Fibroblast of lung (primary cell): ENCODE data around the gene PHTF1.

Experiments used
- EZH2 ChIP-seq: IDR thresholded peaks from 2 replicates; pipeline ENCODE4 v1.5.1; 2012; ENCODE audit warnings: low read length, control low read depth, mild to moderate bottlenecking; ENCODE audit errors: missing control alignments
- TF ChIP-seq, protein P1 (sequence below), 2 donors: IDR thresholded peaks in 1 of 2; conservative IDR thresholded peaks in 1 of 2; 1 replicate in 1 of 2; 2 replicates in 1 of 2; pipeline ENCODE4 v1.5.1; 2011 to 2012; ENCODE audit warnings: low read length in 2 of 2, control low read depth in 1 of 2, inconsistent platforms in 1 of 2, low read depth in 1 of 2, mild to moderate bottlenecking in 1 of 2

DNA sequence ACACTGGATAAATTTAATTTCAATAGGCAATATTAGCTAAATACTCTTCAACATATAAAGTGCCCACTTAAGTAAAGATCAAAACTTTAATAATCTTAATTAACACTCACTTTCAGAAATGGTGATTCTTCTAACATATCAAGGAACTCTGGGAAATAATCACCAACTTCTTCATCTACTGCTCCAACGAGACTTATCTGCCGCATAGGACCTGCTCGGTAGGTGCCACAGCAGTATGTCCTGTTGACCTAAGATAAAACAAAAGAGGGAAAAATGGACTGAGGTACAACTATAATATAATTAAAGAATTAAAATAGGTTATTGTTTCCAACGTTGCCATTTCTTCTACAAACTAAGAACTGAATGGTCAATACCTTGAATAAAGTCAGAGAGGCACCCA, 18.3 kb upstream of the PHTF1 start:
- TF ChIP-seq, protein P1, sequence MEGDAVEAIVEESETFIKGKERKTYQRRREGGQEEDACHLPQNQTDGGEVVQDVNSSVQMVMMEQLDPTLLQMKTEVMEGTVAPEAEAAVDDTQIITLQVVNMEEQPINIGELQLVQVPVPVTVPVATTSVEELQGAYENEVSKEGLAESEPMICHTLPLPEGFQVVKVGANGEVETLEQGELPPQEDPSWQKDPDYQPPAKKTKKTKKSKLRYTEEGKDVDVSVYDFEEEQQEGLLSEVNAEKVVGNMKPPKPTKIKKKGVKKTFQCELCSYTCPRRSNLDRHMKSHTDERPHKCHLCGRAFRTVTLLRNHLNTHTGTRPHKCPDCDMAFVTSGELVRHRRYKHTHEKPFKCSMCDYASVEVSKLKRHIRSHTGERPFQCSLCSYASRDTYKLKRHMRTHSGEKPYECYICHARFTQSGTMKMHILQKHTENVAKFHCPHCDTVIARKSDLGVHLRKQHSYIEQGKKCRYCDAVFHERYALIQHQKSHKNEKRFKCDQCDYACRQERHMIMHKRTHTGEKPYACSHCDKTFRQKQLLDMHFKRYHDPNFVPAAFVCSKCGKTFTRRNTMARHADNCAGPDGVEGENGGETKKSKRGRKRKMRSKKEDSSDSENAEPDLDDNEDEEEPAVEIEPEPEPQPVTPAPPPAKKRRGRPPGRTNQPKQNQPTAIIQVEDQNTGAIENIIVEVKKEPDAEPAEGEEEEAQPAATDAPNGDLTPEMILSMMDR (conservative IDR thresholded peaks at IDR 0.05 in 1 of 2, IDR thresholded peaks at IDR 0.05 in 1 of 2; ENCODE audit: low read depth in 1 of 2, low read length in 2 of 2) = no peak
- TF ChIP-seq EZH2 = no peak
